ENCODE data around the gene TMEM220. TPM values are rescaled to one million over a fixed set of nuclear protein-coding genes. Genes with fewer than 3 reads are reported as not detected.

TMEM220 gene
- total and polyA plus RNA-seq, 9 of the 15 experiments (the other 6 are each of a cell fraction or from before 2014, with no cell fraction given), result not detected

DNA sequence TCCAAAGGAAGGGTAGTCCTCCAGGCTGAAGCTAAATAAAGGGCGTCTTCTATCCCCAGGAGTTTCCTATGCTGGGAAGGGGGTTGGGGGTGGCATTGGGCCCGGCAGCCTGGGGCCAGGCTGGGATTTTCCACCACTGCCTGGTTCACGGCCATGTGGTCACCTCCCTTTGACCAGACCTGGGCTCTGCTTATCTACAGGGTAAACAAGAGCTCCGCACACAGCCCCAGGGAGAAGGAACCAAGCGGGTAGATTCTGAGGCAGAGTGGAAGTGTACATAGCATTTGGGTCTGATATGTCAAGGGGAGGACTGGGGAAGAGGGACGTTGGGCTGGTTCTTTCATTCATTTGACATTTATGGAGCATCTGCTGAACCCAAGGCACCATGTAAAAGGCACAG is 27.2 kb upstream of the TMEM220 start:
- Histone ChIP-seq H4K20me1 (replicated peaks; ENCODE audit: control insufficient read depth, insufficient read depth, low read length) (peaks cover 6% of the 10 kb centered on the region; the same call in 1 of the 2 replicates), H3K4me3 (no peak overlapping the region), H3K9me3 (replicated peaks; ENCODE audit: control insufficient read depth, insufficient read depth, low read depth, low read length) (no peaks in the 10 kb centered on the region), H3K9me1 (ENCODE audit: control insufficient read depth, insufficient read depth, low read length) (no peaks in the 10 kb centered on the region), H3K79me2 (ENCODE audit: control insufficient read depth, insufficient read depth, low read length) (no peaks in the 10 kb centered on the region), H3K4me1 (replicated peaks in 1 of 2; ENCODE audit: control insufficient read depth in 2 of 2, insufficient read depth in 2 of 2, low read length in 2 of 2) (no peaks in the 10 kb centered on the region), H3K27me3 (ENCODE audit: control insufficient read depth in 2 of 2, insufficient read depth in 2 of 2, low read length in 2 of 2) (peaks cover 3 to 22% of the 10 kb centered on the region in 2 experiments; a peak in 3 of 5 replicates), H3K9ac (ENCODE audit: insufficient read depth in 1 of 2, low read depth in 2 of 2, low read length in 2 of 2) (no peak overlapping the region), H3K4me2 (ENCODE audit: insufficient read depth, low read length) (no peak overlapping the region), H2AFZ (ENCODE audit: low read depth, low read length) (no peak overlapping the region), H3K36me3 (ENCODE audit: control insufficient read depth, insufficient read depth, low read length) (no peaks in the 10 kb centered on the region), H3K27ac (ENCODE audit: extremely low read depth, low read depth, low read length) (no peak overlapping the region)
- intact Hi-C loops (cut with micrococcal nuclease) (no loop called here), in situ Hi-C loops (cut with MboI) (no loop called here)
- 0% methylated on average over 4 of the region's 6 CpGs for WGBS (ENCODE audit: insufficient coverage, low coverage, missing lambda C conversion rate)
- BruUV-seq (replicated peaks), result no TSS peak
- TF ChIP-seq HDAC1 (IDR thresholded peaks at IDR 0.05) (no peak), BRD9 (IDR thresholded peaks at IDR 0.05; ENCODE audit: low read depth, partially characterized antibody) (no peak), SAFB2 (IDR thresholded peaks at IDR 0.05; ENCODE audit: borderline replicate concordance, low read depth, low read length, severe bottlenecking) (no peak), BRD4 (IDR thresholded peaks at IDR 0.05) (no peak), TAF1 (IDR thresholded peaks at IDR 0.05; ENCODE audit: control insufficient read depth, extremely low read depth, insufficient read depth, low read length, severe bottlenecking) (no peak), NRF1 (conservative IDR thresholded peaks at IDR 0.05 in 1 of 2, IDR thresholded peaks at IDR 0.05 in 1 of 2) (no peak), MTA3 (IDR thresholded peaks at IDR 0.05; ENCODE audit: borderline replicate concordance) (no peak), SIRT6 (IDR thresholded peaks at IDR 0.05; ENCODE audit: low read depth, low read length) (no peak), ZNF347 (CRISPR knock-in tag; IDR thresholded peaks at IDR 0.05; ENCODE audit: low read depth) (no peak), HDAC2 (IDR thresholded peaks at IDR 0.05) (no peak), ZNF124 (CRISPR knock-in tag; IDR thresholded peaks at IDR 0.05) (no peak)
- TF ChIP-seq, protein P1, sequence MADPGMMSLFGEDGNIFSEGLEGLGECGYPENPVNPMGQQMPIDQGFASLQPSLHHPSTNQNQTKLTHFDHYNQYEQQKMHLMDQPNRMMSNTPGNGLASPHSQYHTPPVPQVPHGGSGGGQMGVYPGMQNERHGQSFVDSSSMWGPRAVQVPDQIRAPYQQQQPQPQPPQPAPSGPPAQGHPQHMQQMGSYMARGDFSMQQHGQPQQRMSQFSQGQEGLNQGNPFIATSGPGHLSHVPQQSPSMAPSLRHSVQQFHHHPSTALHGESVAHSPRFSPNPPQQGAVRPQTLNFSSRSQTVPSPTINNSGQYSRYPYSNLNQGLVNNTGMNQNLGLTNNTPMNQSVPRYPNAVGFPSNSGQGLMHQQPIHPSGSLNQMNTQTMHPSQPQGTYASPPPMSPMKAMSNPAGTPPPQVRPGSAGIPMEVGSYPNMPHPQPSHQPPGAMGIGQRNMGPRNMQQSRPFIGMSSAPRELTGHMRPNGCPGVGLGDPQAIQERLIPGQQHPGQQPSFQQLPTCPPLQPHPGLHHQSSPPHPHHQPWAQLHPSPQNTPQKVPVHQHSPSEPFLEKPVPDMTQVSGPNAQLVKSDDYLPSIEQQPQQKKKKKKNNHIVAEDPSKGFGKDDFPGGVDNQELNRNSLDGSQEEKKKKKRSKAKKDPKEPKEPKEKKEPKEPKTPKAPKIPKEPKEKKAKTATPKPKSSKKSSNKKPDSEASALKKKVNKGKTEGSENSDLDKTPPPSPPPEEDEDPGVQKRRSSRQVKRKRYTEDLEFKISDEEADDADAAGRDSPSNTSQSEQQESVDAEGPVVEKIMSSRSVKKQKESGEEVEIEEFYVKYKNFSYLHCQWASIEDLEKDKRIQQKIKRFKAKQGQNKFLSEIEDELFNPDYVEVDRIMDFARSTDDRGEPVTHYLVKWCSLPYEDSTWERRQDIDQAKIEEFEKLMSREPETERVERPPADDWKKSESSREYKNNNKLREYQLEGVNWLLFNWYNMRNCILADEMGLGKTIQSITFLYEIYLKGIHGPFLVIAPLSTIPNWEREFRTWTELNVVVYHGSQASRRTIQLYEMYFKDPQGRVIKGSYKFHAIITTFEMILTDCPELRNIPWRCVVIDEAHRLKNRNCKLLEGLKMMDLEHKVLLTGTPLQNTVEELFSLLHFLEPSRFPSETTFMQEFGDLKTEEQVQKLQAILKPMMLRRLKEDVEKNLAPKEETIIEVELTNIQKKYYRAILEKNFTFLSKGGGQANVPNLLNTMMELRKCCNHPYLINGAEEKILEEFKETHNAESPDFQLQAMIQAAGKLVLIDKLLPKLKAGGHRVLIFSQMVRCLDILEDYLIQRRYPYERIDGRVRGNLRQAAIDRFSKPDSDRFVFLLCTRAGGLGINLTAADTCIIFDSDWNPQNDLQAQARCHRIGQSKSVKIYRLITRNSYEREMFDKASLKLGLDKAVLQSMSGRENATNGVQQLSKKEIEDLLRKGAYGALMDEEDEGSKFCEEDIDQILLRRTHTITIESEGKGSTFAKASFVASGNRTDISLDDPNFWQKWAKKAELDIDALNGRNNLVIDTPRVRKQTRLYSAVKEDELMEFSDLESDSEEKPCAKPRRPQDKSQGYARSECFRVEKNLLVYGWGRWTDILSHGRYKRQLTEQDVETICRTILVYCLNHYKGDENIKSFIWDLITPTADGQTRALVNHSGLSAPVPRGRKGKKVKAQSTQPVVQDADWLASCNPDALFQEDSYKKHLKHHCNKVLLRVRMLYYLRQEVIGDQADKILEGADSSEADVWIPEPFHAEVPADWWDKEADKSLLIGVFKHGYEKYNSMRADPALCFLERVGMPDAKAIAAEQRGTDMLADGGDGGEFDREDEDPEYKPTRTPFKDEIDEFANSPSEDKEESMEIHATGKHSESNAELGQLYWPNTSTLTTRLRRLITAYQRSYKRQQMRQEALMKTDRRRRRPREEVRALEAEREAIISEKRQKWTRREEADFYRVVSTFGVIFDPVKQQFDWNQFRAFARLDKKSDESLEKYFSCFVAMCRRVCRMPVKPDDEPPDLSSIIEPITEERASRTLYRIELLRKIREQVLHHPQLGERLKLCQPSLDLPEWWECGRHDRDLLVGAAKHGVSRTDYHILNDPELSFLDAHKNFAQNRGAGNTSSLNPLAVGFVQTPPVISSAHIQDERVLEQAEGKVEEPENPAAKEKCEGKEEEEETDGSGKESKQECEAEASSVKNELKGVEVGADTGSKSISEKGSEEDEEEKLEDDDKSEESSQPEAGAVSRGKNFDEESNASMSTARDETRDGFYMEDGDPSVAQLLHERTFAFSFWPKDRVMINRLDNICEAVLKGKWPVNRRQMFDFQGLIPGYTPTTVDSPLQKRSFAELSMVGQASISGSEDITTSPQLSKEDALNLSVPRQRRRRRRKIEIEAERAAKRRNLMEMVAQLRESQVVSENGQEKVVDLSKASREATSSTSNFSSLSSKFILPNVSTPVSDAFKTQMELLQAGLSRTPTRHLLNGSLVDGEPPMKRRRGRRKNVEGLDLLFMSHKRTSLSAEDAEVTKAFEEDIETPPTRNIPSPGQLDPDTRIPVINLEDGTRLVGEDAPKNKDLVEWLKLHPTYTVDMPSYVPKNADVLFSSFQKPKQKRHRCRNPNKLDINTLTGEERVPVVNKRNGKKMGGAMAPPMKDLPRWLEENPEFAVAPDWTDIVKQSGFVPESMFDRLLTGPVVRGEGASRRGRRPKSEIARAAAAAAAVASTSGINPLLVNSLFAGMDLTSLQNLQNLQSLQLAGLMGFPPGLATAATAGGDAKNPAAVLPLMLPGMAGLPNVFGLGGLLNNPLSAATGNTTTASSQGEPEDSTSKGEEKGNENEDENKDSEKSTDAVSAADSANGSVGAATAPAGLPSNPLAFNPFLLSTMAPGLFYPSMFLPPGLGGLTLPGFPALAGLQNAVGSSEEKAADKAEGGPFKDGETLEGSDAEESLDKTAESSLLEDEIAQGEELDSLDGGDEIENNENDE (IDR thresholded peaks at IDR 0.05; ENCODE audit: low read depth, low read length), result no peak
- DNase-seq (ENCODE audit: extremely low read depth in 1 of 4, low spot score in 3 of 4) (no peak), ATAC-seq (no peak), FAIRE-seq (no peak)
- CTCF ChIA-PET (ENCODE audit: low intra/inter-chr PET ratio), result no interaction called here
- POLR2A ChIA-PET, result no interaction called here

All from K562 (cell line).